Endothelial cell of umbilical vein (primary cell): ENCODE measurements around the gene CTIF. TPM values are rescaled to one million over a fixed set of nuclear protein-coding genes. Genes with fewer than 3 reads are reported as not detected.

Experiments used
- BruUV-seq: library from RNA; stranded (reverse); fragments of 400-500 nt; replicated peaks from 2 replicates; lab custom pipeline; 2021; lab: Mats Ljungman, UMichigan
- CTCF ChIA-PET: fragments of 300-600, 350-600 bp; sonication (Branson Sonifier 250); formaldehyde crosslinking; loops from one replicate; lab custom pipeline; 2021; ENCODE audit warnings: antibody characterized with exemption, inconsistent platforms; lab: Charles Lee
- POLR2A ChIA-PET: fragments of 300-600, 350-600 bp; sonication (Branson Sonifier 250); formaldehyde crosslinking; loops from one replicate; lab custom pipeline; 2021; ENCODE audit warnings: antibody characterized with exemption, inconsistent platforms; lab: Charles Lee
- DNase-seq: peaks from one replicate; pipeline ENCODE4 v3.0.0-alpha.2; 2011; ENCODE audit warnings: low read depth, low spot score
- FAIRE-seq: peaks from 2 replicates; lab custom pipeline; 2011; peaks lifted over from hg19 to GRCh38; lab: Jason Lieb, UNC
- H2AFZ ChIP-seq: 2 replicates; pipeline ENCODE4 v1.6.0; 2012; ENCODE audit warnings: low read depth, low read length, control low read depth, inconsistent platforms
- H3K27ac ChIP-seq: 2 replicates; pipeline ENCODE4 v1.5.1; 2011; ENCODE audit warnings: low read depth, mild to moderate bottlenecking, control low read depth, low read length, moderate library complexity; ENCODE audit not compliant: insufficient read depth
- H3K27me3 ChIP-seq, 2 experiments: 2 replicates each; pipeline versions ENCODE4 v1.6.0 to v1.6.1; 2011; ENCODE audit warnings: low read length in 2 of 2, mixed read lengths in 1 of 2; ENCODE audit not compliant: control insufficient read depth in 2 of 2, insufficient read depth in 2 of 2
- H3K36me3 ChIP-seq, 2 experiments: 2 replicates in 1 of 2; 3 replicates in 1 of 2; pipeline ENCODE4 v1.5.1; 2011; ENCODE audit warnings: low read length in 2 of 2, mild to moderate bottlenecking in 1 of 2, moderate library complexity in 1 of 2; ENCODE audit not compliant: control insufficient read depth in 2 of 2, insufficient read depth in 2 of 2; ENCODE audit errors: extremely low read depth in 1 of 2
- H3K4me1 ChIP-seq: 3 replicates; pipeline ENCODE4 v1.5.1; 2011; ENCODE audit warnings: mild to moderate bottlenecking, low read length; ENCODE audit not compliant: control insufficient read depth, insufficient read depth; ENCODE audit errors: extremely low read depth
- H3K4me2 ChIP-seq: 2 replicates; pipeline ENCODE4 v1.6.1; 2011; ENCODE audit warnings: low read length, control low read depth, mixed read lengths; ENCODE audit not compliant: insufficient read depth
- H3K4me3 ChIP-seq, 3 experiments: fragments of 200-600 bp in 1 of 3; sonication (generic), shearing (Covaris generic) in 1 of 3; replicated peaks in 1 of 3; 2 replicates each; pipeline ENCODE4 v1.5.1; 2011 to 2016; ENCODE audit warnings: control low read depth in 3 of 3, low read length in 3 of 3, mild to moderate bottlenecking in 2 of 3, inconsistent platforms in 1 of 3, low read depth in 1 of 3, moderate library complexity in 1 of 3; ENCODE audit not compliant: insufficient read depth in 1 of 3
- H3K79me2 ChIP-seq: 2 replicates; pipeline ENCODE4 v1.6.0; 2012; ENCODE audit warnings: low read length, inconsistent platforms; ENCODE audit not compliant: control insufficient read depth, insufficient read depth
- H3K9ac ChIP-seq: replicated peaks from 2 replicates; pipeline ENCODE3; 2011; ENCODE audit warnings: low read length, control low read depth; ENCODE audit not compliant: insufficient read depth; ENCODE audit errors: extremely low read depth
- H3K9me1 ChIP-seq: replicated peaks from 3 replicates; pipeline ENCODE4 v1.6.0; 2011; ENCODE audit warnings: mild to moderate bottlenecking, low read length; ENCODE audit not compliant: control insufficient read depth, insufficient read depth; ENCODE audit errors: extremely low read depth
- H3K9me3 ChIP-seq: replicated peaks from 2 replicates; pipeline ENCODE4 v1.5.1; 2012; ENCODE audit warnings: low read length, inconsistent platforms; ENCODE audit not compliant: control insufficient read depth, insufficient read depth
- H4K20me1 ChIP-seq: replicated peaks from 2 replicates; pipeline ENCODE3; 2011; ENCODE audit warnings: mild to moderate bottlenecking, low read length; ENCODE audit not compliant: control insufficient read depth, insufficient read depth; ENCODE audit errors: extremely low read depth
- CTCF ChIP-seq, 2 donors: IDR thresholded peaks; 1 replicate in 1 of 2; 2 replicates in 1 of 2; pipeline ENCODE4 v1.5.1; 2011; ENCODE audit warnings: low read length in 2 of 2, mild to moderate bottlenecking in 2 of 2, moderate library complexity in 2 of 2, control low read depth in 1 of 2, inconsistent platforms in 1 of 2, low read depth in 1 of 2; ENCODE audit not compliant: insufficient read depth in 1 of 2; ENCODE audit errors: extremely low read depth in 1 of 2
- EZH2 ChIP-seq: IDR thresholded peaks from 2 replicates; pipeline ENCODE4 v1.6.1; 2012; ENCODE audit warnings: borderline replicate concordance, low read depth, mild to moderate bottlenecking, moderate library complexity, low read length, inconsistent platforms; ENCODE audit not compliant: severe bottlenecking
- FOS ChIP-seq: IDR thresholded peaks from 2 replicates; pipeline ENCODE4 v1.6.1; 2011; ENCODE audit warnings: mild to moderate bottlenecking, low read length, moderate library complexity, borderline replicate concordance; ENCODE audit not compliant: insufficient read depth
- GATA2 ChIP-seq: IDR thresholded peaks from 2 replicates; pipeline ENCODE4 v1.7.0; 2011; ENCODE audit warnings: low read depth, mild to moderate bottlenecking, moderate library complexity, mixed read lengths, low read length; ENCODE audit not compliant: insufficient read length, insufficient read depth
- JUN ChIP-seq: IDR thresholded peaks from 2 replicates; pipeline ENCODE4 v1.6.1; 2011; ENCODE audit warnings: borderline replicate concordance, low read depth; ENCODE audit not compliant: insufficient read length, insufficient read depth
- MAX ChIP-seq: IDR thresholded peaks from 2 replicates; pipeline ENCODE4 v1.6.1; 2011; ENCODE audit not compliant: insufficient read depth, insufficient read length
- MYC ChIP-seq: IDR thresholded peaks from one replicate; pipeline ENCODE4 v1.6.1; 2011; ENCODE audit warnings: mild to moderate bottlenecking, low read depth, low read length
- POLR2A ChIP-seq: IDR thresholded peaks from 2 replicates; pipeline ENCODE4 v1.6.1; 2012; ENCODE audit warnings: low read depth, mild to moderate bottlenecking, control low read depth, low read length
- POLR2AphosphoS5 ChIP-seq: IDR thresholded peaks from 2 replicates; pipeline ENCODE4 v1.6.1; 2012; ENCODE audit warnings: low read depth, mild to moderate bottlenecking, control low read depth, low read length, moderate library complexity; ENCODE audit not compliant: insufficient read depth
- dilution Hi-C: fragments of 300-500 bp; cut with MboI; formaldehyde crosslinking; loops from one replicate; pipeline ENCODE4 v1.15.0; 2019; ENCODE audit warnings: low sequenced_read_pairs; ENCODE audit not compliant: extremely low pct_ligation_motif_present
- intact Hi-C: fragments of 100-400 bp; cut with micrococcal nuclease; formaldehyde crosslinking; loops from one replicate; pipeline ENCODE4 v1.10.0; 2022
- polyA plus RNA-seq, 4 experiments: library from polyadenylated mRNA; depleted of rRNA in 3 of 4; stranded (reverse) in 3 of 4; unstranded in 1 of 4; fragments of >200 nt; gene quantifications; 2 replicates each; pipeline versions ENCODE4 v1.2.1 to v1.2.3, GENCODE V29; 2011 to 2012; ENCODE audit warnings: missing spikeins in 1 of 4
- total RNA-seq: library from RNA; stranded (reverse); gene quantifications from 2 replicates; pipeline ENCODE4 v1.2.3, GENCODE V29; 2021

Gene CTIF
- total and polyA plus RNA-seq, 2 donors (not counting 3 experiments of a cell fraction or from before 2014, with no cell fraction given): 20.9 to 57.7 TPM

GRCh38 chr18:48642503-48642902 is 103.7 kb downstream of the CTIF start:
- H3K36me3 ChIP-seq: no peaks in the 10 kb centered on the region

More at GRCh38 chr18:48642503-48642902, 103.7 kb downstream of the CTIF start:
- intact Hi-C loops: no loop called here
- H3K4me1 ChIP-seq: peaks cover 6% of the 10 kb centered on the region
- no peaks in the 10 kb centered on the region for H4K20me1 ChIP-seq
- no peak for DNase-seq
- TF ChIP-seq MAX: no peak
- TF ChIP-seq MYC: no peak
- TF ChIP-seq POLR2AphosphoS5: no peak
- TF ChIP-seq FOS: no peak
- no peak for TF ChIP-seq EZH2
- TF ChIP-seq POLR2A: no peak
- TF ChIP-seq GATA2: no peak
- TF ChIP-seq CTCF (IDR thresholded peaks at IDR 0.05; ENCODE audit: extremely low read depth in 1 of 2, insufficient read depth in 1 of 2, low read depth in 1 of 2, low read length in 2 of 2): no peak
- TF ChIP-seq JUN: no peak
- no peak for FAIRE-seq
- dilution Hi-C loops: no loop called here
- H3K9me1 ChIP-seq: no peaks in the 10 kb centered on the region
- H2AFZ ChIP-seq: no peak overlapping the region
- H3K79me2 ChIP-seq: no peaks in the 10 kb centered on the region
- CTCF ChIA-PET: interaction anchor here (1.3 to 1.4 kb wide), 2 partner anchors 9 to 22 kb away, joined by 3 read pairs; no protein-coding TSS in a partner anchor
- POLR2A ChIA-PET: no interaction called here
- no peak overlapping the region for H3K27ac ChIP-seq
- no peak overlapping the region for H3K4me3 ChIP-seq
- H3K9me3 ChIP-seq: no peaks in the 10 kb centered on the region
- no peaks in the 10 kb centered on the region for H3K27me3 ChIP-seq
- H3K9ac ChIP-seq: no peak overlapping the region
- no TSS peak for BruUV-seq
- no peak overlapping the region for H3K4me2 ChIP-seq
